HFF-Myc (cell line): ENCODE measurements around the gene TECPR1.

ENCODE experiments used
- DNase-seq: peaks from one replicate; pipeline ENCODE4 v3.0.0-alpha.2; 2011; ENCODE audit warnings: low read depth; ENCODE audit errors: extremely low read depth
- H3K4me3 ChIP-seq: replicated peaks from 2 replicates; pipeline ENCODE4 v1.5.1; 2011; ENCODE audit warnings: low read depth, mild to moderate bottlenecking, control low read depth, low read length
- CTCF ChIP-seq: IDR thresholded peaks from 2 replicates; pipeline ENCODE4 v1.5.1; 2012; ENCODE audit warnings: mild to moderate bottlenecking, low read depth, low read length, control low read depth; ENCODE audit errors: missing control alignments

TECPR1 gene

GRCh38 chr7:98210513-98211220 is 41.4 kb downstream of the TECPR1 start:
- 0 out of 2 replicates have a peak overlapping the region, but pooled peaks have one; percentile 7 for H3K4me3 ChIP-seq
- no peak for TF ChIP-seq CTCF
- no peak for DNase-seq

GRCh38 chr7:98209166-98209920 is 42.7 kb downstream of the TECPR1 start:
- DNase-seq = no peak

GRCh38 chr7:98206451-98207330 is 45.3 kb downstream of the TECPR1 start:
- no peak for TF ChIP-seq CTCF
- H3K4me3 ChIP-seq = no peak overlapping the region
- no peak for DNase-seq

More at GRCh38 chr7:98209166-98209920, 42.7 kb downstream of the TECPR1 start:
- H3K4me3 ChIP-seq = no peak overlapping the region
- TF ChIP-seq CTCF = no peak

DNA sequence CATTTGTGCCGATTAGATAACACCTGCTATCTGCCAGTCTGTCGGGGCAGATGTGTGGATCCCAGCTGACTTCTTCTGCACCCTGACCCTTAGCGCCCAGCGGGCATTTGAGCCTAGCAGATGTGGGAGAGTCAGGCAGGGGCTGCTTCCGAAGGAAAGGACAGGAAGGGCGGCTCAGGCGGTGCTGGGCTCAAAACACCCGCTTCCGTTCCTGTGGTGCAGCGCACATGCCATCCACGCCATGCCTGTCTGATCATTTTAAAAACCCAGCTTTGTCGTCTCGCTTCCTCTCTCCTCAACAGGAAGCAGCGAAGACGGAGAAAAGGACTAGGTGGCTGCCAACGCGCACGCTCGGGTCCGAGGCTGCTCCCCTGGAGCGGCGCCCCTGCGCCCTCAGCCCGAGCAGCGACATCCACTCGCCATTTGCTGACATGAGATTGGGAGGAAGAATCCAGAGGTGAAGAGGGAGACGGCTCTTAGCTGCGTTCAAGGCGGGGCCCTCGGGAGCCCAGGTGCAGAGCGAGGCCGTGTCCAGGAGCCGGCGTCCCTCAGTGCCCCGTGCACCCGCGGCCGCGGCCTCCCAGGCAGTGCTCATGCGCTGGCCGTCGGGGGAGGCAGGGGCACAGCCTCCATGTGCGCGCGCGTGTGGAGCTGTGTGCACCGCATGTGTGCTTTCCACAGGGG is 46.7 kb downstream of the TECPR1 start:
- TF ChIP-seq CTCF = no peak
- no peak for DNase-seq

GRCh38 chr7:98204670-98205069 is 47.4 kb downstream of the TECPR1 start:
- no peak for DNase-seq
- no peak for TF ChIP-seq CTCF
- H3K4me3 ChIP-seq = no peak overlapping the region

More for the DNA sequence above, 46.7 kb downstream of the TECPR1 start:
- no peak overlapping the region for H3K4me3 ChIP-seq
